Prostate gland (tissue), 2 donors: Measurements from ENCODE around the gene CMTM3. TPM values are rescaled to one million over a fixed set of nuclear protein-coding genes. Genes with fewer than 3 reads are reported as not detected.

Experiments
- DNase-seq: peaks from one replicate; pipeline ENCODE4 v3.0.0-alpha.2; 2019; ENCODE audit warnings: low spot score
- H3K27ac ChIP-seq, 2 donors: fragments of 200-600 bp; sonication (generic); 2 replicates each; pipeline ENCODE4 v1.5.1; 2017 to 2019
- H3K27me3 ChIP-seq: fragments of 200-600 bp; sonication (generic); replicated peaks from 2 replicates; pipeline ENCODE4 v1.5.1; 2019; ENCODE audit not compliant: insufficient read depth
- H3K36me3 ChIP-seq, 2 donors: fragments of 200-600 bp; sonication (generic); 1 replicate in 1 of 2; 2 replicates in 1 of 2; pipeline versions ENCODE4 v1.5.1 to v1.8.1; 2017 to 2019
- H3K4me1 ChIP-seq: fragments of 200-600 bp; sonication (generic); replicated peaks from 2 replicates; pipeline ENCODE4 v1.5.1; 2019
- H3K4me3 ChIP-seq, 2 donors: fragments of 200-600 bp; sonication (generic); 2 replicates each; pipeline ENCODE4 v1.5.1; 2017 to 2019
- H3K9me3 ChIP-seq: fragments of 200-600 bp; sonication (generic); 2 replicates; pipeline ENCODE4 v1.5.1; 2017
- POLR2A ChIP-seq: fragments of 450-650 bp; IDR thresholded peaks from one replicate; pipeline ENCODE4 v1.6.1; 2016; ENCODE audit warnings: antibody characterized with exemption, mild to moderate bottlenecking
- POLR2AphosphoS5 ChIP-seq: sonication (generic); formaldehyde crosslinking; IDR thresholded peaks from one replicate; pipeline ENCODE4 v1.6.1; 2017; ENCODE audit warnings: antibody characterized with exemption
- WGBS: methylation state at CpG from one replicate; pipeline ENCODE4 v1.1.5; 2018; 5-methylcytosine and 5-hydroxymethylcytosine counted together
- intact Hi-C: fragments of 100-400 bp; cut with DNase I; formaldehyde crosslinking; loops from one replicate; pipeline ENCODE4 v1.14.2; 2022
- total RNA-seq, 2 donors: library from RNA; depleted of rRNA; stranded (reverse); fragments of >200 nt; gene quantifications; one replicate each; pipeline ENCODE4 v1.1.0, GENCODE V29; 2016
- TF ChIP-seq, protein P1 (sequence below), 4 experiments: fragments of 200-600 bp in 2 of 4; fragments of 450-650 bp in 2 of 4; sonication (generic) in 2 of 4; IDR thresholded peaks; 1 replicate in 3 of 4; 2 replicates in 1 of 4; pipeline ENCODE4 v1.5.1; 2016 to 2019; ENCODE audit warnings: antibody characterized with exemption in 4 of 4, mild to moderate bottlenecking in 2 of 4, moderate library complexity in 2 of 4

The CMTM3 gene
- total RNA-seq, 2 donors from 2014 or later = 10.7 to 133 TPM

DNA sequence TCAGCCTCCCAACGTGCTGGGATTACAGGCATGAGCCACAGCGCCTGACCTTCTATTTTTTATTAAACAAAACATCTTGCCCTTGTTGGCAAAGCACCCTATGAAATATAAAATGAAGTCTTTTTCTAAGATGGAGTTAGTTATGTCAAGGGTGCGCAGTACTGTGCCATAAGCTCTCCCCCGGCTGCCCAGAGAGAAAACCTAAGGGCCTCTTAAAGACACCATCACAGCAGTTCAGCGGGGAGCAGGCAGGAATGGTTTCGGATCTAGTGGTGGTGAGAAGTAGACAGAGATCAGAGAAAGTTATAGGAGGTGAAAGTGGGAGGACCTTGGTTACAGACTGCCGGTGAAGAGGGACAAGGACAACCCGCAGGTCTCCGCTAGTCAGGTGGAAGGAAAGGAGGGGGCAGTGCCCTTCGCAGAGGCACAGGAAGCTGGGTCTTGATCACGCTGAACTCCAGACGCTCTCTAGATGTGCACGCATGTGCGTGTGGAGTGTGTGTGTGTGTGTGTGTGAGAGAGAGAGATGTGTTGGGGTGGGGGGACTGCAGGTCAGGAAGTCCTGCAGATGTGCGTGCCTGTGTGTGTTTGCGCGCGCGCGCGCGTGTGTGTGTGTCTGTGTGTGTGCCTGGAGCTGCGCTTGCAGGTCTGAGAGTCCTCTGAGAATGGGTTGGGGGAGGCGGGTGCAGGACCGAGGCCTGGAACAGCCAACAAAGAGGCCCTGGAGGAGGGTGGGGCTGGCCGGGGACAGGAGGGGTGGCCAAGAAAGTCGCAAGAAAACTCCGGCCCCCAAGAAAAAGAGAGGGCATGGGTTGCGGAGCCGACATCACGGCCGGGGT, 748 bp upstream of the CMTM3 start:
- H3K36me3 ChIP-seq = no peaks in the 10 kb centered on the region
- peak; percentile 42 for DNase-seq
- H3K4me3 ChIP-seq = peak overlapping the region; percentile 73 to 76
- H3K27me3 ChIP-seq = no peaks in the 10 kb centered on the region
- 10% methylated on average over 32 of the region's 32 CpGs for WGBS
- peaks cover 6% of the 10 kb centered on the region for H3K4me1 ChIP-seq
- TF ChIP-seq POLR2AphosphoS5 (no peak), POLR2A (no peak)
- TF ChIP-seq, protein P1, sequence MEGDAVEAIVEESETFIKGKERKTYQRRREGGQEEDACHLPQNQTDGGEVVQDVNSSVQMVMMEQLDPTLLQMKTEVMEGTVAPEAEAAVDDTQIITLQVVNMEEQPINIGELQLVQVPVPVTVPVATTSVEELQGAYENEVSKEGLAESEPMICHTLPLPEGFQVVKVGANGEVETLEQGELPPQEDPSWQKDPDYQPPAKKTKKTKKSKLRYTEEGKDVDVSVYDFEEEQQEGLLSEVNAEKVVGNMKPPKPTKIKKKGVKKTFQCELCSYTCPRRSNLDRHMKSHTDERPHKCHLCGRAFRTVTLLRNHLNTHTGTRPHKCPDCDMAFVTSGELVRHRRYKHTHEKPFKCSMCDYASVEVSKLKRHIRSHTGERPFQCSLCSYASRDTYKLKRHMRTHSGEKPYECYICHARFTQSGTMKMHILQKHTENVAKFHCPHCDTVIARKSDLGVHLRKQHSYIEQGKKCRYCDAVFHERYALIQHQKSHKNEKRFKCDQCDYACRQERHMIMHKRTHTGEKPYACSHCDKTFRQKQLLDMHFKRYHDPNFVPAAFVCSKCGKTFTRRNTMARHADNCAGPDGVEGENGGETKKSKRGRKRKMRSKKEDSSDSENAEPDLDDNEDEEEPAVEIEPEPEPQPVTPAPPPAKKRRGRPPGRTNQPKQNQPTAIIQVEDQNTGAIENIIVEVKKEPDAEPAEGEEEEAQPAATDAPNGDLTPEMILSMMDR (IDR thresholded peaks at IDR 0.05) = no peak
- H3K27ac ChIP-seq = peak overlapping the region; percentile 81 to 86
- intact Hi-C loops = loop anchor here (2.0 kb wide), 1 partner anchor 197 kb away; no protein-coding TSS in a partner anchor
- H3K9me3 ChIP-seq = no peaks in the 10 kb centered on the region

DNA sequence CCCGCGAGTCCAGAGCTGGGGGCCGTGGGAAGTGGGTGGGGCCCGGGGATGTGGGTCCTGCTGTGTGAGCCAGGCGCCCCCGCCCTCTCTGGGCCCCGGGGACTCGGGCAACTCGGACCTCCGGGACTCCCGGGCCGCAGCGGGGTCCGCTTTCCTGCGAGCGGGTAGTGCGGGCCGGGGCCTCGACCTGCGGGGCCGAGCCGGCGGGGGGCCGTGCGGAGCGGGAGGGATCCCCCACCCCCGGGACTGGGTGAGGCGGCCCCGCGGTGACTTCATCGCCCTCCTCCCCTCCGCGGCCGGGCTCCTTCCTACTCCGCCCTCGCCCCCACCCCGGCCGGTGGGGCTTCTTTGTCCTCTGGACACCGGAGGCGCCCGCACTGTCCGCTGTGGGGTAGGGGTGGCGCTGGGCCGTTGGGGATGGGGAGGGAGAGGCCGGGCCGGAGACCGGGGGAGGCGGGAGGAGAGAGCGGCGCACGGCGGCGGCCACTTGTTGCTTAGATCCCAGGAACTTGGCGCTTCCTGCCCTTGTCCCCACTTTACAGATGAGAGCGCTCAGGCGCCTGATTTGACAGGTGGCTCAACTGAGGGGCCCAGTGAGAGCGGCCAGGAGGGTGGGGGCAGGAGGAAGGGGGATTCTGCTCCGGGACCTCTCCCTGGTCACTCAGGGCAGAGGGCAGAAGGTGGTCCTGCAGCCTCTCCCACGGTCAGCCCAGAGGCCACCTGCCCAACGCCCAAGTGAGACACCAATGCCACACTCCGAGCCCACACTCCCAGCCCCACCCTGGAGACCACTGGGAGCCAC, 874 bp downstream of the CMTM3 start:
- Histone ChIP-seq H3K27ac (peak overlapping the region; percentile 81 to 86), H3K4me3 (peak overlapping the region; percentile 73 to 76), H3K27me3 (no peaks in the 10 kb centered on the region), H3K9me3 (no peaks in the 10 kb centered on the region), H3K36me3 (peaks cover 6% of the 10 kb centered on the region in 2 donors), H3K4me1 (peaks cover 6% of the 10 kb centered on the region)
- intact Hi-C loops = loop anchor here (2.0 to 5.0 kb wide), 2 partner anchors 147 to 199 kb away; partner anchors contain the start of gene DYNC1LI2
- DNase-seq = no peak
- TF ChIP-seq POLR2A (peak; percentile 6), POLR2AphosphoS5 (no peak)
- TF ChIP-seq, protein P1 (IDR thresholded peaks at IDR 0.05) = peak in 1 of 4 experiments; percentile 9
- WGBS = 4% methylated on average over 50 of the region's 61 CpGs

DNA sequence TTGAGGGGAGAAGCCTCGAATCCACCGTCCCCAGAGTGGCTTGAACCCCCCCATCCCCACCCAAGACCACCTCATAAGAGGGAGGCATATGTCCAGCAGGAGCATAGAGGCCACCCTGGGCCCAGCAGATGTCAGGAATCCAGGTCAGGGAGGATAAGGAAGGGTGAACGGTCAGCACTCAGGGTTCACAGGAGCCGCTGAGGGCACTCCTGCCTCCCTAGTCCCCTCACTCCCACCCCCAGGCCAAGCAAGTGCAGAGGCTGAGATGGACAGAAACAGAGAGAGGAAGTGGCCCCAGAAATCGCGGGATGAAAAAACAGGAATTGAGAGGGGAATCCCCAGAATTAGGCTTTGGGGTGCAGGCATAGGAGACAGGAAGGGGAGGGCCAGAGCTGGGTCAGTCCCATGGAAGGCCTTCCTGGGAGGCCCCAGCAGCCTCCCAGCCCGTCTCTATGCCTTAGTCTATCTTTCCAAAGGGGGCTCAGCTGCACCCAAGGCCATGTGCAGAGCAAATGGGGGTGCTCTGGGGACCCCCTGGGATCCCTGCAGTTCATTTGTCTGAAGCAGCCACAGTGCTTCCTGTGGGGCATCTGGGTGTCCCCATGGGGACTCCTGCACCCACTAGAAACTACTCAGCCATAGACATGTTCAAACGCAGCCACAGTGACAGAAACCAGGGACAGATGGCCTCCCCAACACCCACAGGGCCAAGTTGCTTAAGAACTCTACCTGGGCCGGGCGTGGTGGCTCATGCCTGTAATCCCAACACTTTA, 1.7 kb downstream of the CMTM3 start:
- DNase-seq = no peak
- Histone ChIP-seq H3K27ac (peak overlapping the region; percentile 81 to 86), H3K4me3 (no peak overlapping the region), H3K4me1 (peaks cover 6% of the 10 kb centered on the region), H3K9me3 (no peaks in the 10 kb centered on the region), H3K27me3 (no peaks in the 10 kb centered on the region), H3K36me3 (peaks cover 7 to 9% of the 10 kb centered on the region in 2 donors)
- 52% methylated on average over 10 of the region's 10 CpGs for WGBS
- intact Hi-C loops = loop anchor here (2.0 to 5.0 kb wide), 2 partner anchors 146 to 199 kb away; partner anchors contain the start of gene DYNC1LI2
- TF ChIP-seq POLR2A (no peak), POLR2AphosphoS5 (no peak)
- TF ChIP-seq, protein P1 (IDR thresholded peaks at IDR 0.05) = no peak

DNA sequence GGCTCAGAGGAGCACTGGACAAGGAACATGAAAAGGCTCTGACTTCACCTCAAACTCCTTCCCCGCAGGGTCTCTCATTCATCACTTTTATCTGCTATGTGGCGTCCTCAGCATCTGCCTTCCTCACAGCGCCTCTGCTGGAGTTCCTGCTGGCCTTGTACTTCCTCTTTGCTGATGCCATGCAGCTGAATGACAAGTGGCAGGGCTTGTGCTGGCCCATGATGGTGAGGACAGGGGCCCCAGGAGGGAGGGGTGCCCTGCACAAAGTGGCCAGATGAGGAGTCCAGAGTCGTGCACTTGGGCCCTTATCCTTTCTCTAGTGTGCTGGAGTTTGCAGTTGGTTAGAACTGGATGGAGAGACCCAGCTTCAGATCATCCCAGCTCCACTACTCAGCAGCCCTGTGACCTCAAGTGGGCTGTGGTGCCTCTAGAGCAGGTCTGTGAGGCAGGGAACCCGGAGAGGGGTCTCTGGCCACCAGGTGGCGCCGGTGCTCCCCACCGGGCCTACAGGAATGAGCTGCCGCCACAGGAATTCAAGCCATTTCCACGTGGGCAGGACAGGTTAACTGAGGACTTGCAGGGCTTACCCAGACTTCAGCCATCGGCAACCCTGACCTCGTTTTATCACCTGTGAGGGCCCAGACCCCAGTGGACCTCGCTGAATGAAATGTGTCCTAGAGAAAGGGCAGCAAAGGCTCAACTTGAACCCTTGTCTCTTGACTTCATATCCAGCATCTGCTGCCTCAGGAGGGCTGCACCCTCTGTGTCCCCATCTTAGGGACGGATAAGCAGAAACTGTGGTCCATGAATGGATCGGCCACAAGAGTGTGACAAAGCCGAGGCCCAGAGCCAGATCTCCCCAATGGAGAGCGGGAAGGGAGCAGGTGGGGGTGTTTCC, 4.0 kb downstream of the CMTM3 start:
- no peak overlapping the region for H3K27ac ChIP-seq
- intact Hi-C loops = loop anchor here (5.0 kb wide), 1 partner anchor 144 kb away; the partner anchor contains the start of gene DYNC1LI2

More for the DNA sequence above, 4.0 kb downstream of the CMTM3 start:
- peaks cover 3% of the 10 kb centered on the region for H3K4me1 ChIP-seq
- H3K4me3 ChIP-seq = no peak overlapping the region
- no peaks in the 10 kb centered on the region for H3K27me3 ChIP-seq
- TF ChIP-seq, protein P1 (IDR thresholded peaks at IDR 0.05) = peak; percentile 86 to 92 (median 90)
- TF ChIP-seq POLR2A (no peak), POLR2AphosphoS5 (peak; percentile 68)
- no peaks in the 10 kb centered on the region for H3K9me3 ChIP-seq
- WGBS = 34% methylated on average over 17 of the region's 17 CpGs
- peaks cover 7 to 9% of the 10 kb centered on the region in 2 donors for H3K36me3 ChIP-seq
- peak; percentile 90 for DNase-seq
